Measurements from ENCODE around the gene OXA1L. TPM values are rescaled to one million over a fixed set of nuclear protein-coding genes. Genes with fewer than 3 reads are reported as not detected.
A peak's percentile ranks its signal among the peaks of the same experiment; 100 is the strongest.
"Not testable (repeated sequence)": the region's sequence is repeated elsewhere in the genome, so short reads cannot be mapped to it uniquely, and the experiment has no call there.

The OXA1L gene
- polyA plus RNA-seq (ENCODE audit: insufficient read length), result 250 TPM

GRCh38 chr14:22766457-22767322 is at the start of gene OXA1L:
TSS of gene OXA1L (plus strand) at chr14:22766688. CDS start at chr14:22766702, 14 bp downstream.
- peak; percentile 99 for DNase-seq (ENCODE audit: low read depth)

- no peak for DNase-seq (ENCODE audit: low read depth)
Observed at GRCh38 chr14:22718091-22718490, 48.4 kb upstream of the OXA1L start.

- no peak for DNase-seq (ENCODE audit: low read depth)
Observed at GRCh38 chr14:22721213-22721612, 45.3 kb upstream of the OXA1L start.

GRCh38 chr14:22723815-22724214 is 42.7 kb upstream of the OXA1L start:
- DNase-seq (ENCODE audit: low read depth), result no peak

GRCh38 chr14:22724847-22725246 is 41.6 kb upstream of the OXA1L start:
- DNase-seq (ENCODE audit: low read depth), result not testable (repeated sequence)

GRCh38 chr14:22725374-22725773 is 41.1 kb upstream of the OXA1L start:
- not testable (repeated sequence) for DNase-seq (ENCODE audit: low read depth)

GRCh38 chr14:22726012-22726411 is 40.5 kb upstream of the OXA1L start:
- DNase-seq (ENCODE audit: low read depth), result no peak

GRCh38 chr14:22732062-22732461 is 34.4 kb upstream of the OXA1L start:
- not testable (repeated sequence) for DNase-seq (ENCODE audit: low read depth)

- no peak for DNase-seq (ENCODE audit: low read depth)
Observed at GRCh38 chr14:22733829-22734228, 32.7 kb upstream of the OXA1L start.

GRCh38 chr14:22735096-22735495 is 31.4 kb upstream of the OXA1L start:
- DNase-seq (ENCODE audit: low read depth), result no peak

GRCh38 chr14:22736384-22736783 is 30.1 kb upstream of the OXA1L start:
- DNase-seq (ENCODE audit: low read depth), result not testable (repeated sequence)

GRCh38 chr14:22737052-22737451 is 29.4 kb upstream of the OXA1L start:
- no peak for DNase-seq (ENCODE audit: low read depth)

GRCh38 chr14:22739423-22739822 is 27.1 kb upstream of the OXA1L start:
- no peak for DNase-seq (ENCODE audit: low read depth)

- DNase-seq (ENCODE audit: low read depth), result no peak
Observed at GRCh38 chr14:22740020-22740419, 26.5 kb upstream of the OXA1L start.

- no peak for DNase-seq (ENCODE audit: low read depth)
Observed at GRCh38 chr14:22747769-22748168, 18.7 kb upstream of the OXA1L start.

- DNase-seq (ENCODE audit: low read depth), result no peak
Observed at GRCh38 chr14:22748206-22748605, 18.3 kb upstream of the OXA1L start.

GRCh38 chr14:22748631-22749068 is 17.8 kb upstream of the OXA1L start:
- no peak for DNase-seq (ENCODE audit: low read depth)

GRCh38 chr14:22752422-22752821 is 14.1 kb upstream of the OXA1L start:
- DNase-seq (ENCODE audit: low read depth), result no peak

GRCh38 chr14:22753586-22753985 is 12.9 kb upstream of the OXA1L start:
- no peak for DNase-seq (ENCODE audit: low read depth)

- not testable (repeated sequence) for DNase-seq (ENCODE audit: low read depth)
Observed at GRCh38 chr14:22757972-22758650, 8.4 kb upstream of the OXA1L start.

- no peak for DNase-seq (ENCODE audit: low read depth)
Observed at GRCh38 chr14:22761734-22762133, 4.8 kb upstream of the OXA1L start.

- DNase-seq (ENCODE audit: low read depth), result no peak
Observed at GRCh38 chr14:22764382-22764781, 2.1 kb upstream of the OXA1L start.

- no peak for DNase-seq (ENCODE audit: low read depth)
Observed at GRCh38 chr14:22767323-22767589, 768 bp downstream of the OXA1L start.

All from forelimb muscle (tissue), 1 donor.